GM12874 (cell line): Measurements from ENCODE around the gene STK32C.

Source experiments
- TF ChIP-seq, protein P1 (sequence below): IDR thresholded peaks from 2 replicates; pipeline ENCODE4 v1.5.1; 2011; ENCODE audit warnings: low read depth, mild to moderate bottlenecking, control low read depth, low read length, moderate library complexity; ENCODE audit not compliant: insufficient read depth

Gene STK32C

DNA sequence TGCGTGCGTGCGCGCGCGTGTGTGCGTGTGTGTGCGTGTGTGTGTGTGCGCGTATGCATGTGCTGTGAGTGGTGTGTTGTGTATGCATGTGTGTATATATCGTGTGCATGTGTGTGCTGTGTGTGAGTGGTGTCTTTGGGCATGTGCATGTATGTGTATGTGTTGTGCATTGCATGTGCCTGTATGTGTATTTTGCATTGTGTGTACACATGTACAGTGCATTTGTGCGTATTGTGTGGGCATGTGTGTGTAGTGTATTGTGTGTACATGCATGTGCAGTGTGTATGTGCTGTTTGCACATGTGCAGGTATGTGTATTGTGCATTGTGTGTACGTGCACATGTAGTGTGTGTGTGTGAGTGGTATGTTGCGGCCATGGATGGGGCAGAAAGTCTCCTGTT is 127.0 kb downstream of the STK32C start:
- TF ChIP-seq, protein P1, sequence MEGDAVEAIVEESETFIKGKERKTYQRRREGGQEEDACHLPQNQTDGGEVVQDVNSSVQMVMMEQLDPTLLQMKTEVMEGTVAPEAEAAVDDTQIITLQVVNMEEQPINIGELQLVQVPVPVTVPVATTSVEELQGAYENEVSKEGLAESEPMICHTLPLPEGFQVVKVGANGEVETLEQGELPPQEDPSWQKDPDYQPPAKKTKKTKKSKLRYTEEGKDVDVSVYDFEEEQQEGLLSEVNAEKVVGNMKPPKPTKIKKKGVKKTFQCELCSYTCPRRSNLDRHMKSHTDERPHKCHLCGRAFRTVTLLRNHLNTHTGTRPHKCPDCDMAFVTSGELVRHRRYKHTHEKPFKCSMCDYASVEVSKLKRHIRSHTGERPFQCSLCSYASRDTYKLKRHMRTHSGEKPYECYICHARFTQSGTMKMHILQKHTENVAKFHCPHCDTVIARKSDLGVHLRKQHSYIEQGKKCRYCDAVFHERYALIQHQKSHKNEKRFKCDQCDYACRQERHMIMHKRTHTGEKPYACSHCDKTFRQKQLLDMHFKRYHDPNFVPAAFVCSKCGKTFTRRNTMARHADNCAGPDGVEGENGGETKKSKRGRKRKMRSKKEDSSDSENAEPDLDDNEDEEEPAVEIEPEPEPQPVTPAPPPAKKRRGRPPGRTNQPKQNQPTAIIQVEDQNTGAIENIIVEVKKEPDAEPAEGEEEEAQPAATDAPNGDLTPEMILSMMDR, result no peak

DNA sequence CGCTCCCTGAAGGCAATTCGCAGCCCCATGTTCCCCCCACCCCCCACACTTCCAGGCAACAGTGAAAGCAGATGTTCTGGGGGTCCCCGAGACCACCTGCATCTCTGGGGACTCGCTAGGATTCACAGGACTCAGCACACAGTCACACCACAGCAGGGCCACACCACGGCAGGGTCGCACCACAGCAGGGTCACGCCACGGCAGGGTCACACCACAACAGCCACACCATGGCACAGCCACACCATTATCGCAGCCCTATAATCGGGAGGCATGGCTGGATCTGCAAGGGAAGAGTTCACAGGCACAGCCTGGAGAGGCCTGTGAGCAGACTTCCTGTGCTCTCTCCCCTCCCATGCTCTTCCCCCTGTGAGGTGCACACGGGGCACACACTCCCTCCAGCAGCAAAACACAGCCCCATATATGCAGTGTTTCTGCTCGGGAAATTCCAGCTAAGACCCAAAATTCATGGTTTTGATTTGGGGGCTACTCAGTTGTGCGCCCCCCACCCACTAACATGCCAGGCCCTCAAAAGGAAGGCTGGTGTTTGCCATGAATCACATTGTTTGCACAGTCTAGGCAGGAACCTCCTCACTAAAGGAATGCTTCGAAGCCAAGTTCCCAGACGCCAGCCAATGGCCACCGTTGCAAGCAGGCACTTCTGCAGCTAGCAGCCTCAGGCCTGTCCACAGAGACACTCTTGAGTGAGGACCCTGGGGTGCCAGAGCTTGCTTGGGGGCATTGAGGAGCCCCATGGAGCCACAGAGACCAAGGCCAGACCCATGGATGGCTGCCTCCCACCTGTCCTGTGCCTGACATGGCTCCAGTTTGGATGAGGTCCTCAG is 128.0 kb downstream of the STK32C start:
- TF ChIP-seq, protein P1, result no peak

DNA sequence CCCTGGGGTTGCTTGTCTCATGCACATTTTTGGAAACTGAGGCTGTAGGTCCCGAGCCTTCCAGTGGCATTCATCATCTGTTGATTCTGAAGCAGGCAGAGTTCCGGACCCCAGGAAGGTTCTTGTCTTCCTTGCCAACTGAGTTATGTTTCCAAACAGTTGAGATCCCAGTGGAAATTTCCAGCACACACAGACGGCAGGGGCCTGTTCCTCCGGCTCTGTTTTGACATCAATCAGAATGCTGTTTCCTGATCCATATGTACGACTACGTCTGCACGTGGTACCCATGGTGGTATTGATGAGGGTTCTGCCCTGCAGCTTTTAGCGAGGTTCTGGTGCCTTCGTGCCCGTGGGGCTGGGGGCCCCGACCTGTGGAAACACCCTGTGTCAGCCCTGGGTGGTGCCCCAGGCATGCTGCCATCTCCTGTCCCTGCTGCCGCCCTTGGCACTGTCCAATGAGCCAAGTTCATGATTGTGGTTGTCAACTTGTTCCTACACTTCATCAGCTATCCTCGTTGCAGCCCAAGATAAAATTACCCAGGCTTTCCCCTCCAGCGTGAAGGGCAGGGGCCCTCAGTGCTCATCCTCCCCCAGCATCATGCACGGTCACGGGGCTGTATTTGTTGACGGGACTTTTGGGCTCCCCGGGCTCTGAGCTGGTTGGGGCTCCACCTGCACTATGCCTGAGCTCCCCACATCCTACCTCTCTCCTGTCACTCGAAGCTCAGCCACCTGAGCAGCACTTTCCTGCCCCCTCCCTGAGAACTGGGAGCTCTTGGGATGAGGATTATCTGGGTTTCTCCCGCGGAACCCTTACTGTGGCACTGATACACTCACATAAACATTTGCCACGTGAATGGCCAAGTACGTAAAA is 128.8 kb downstream of the STK32C start:
- TF ChIP-seq, protein P1, result no peak

DNA sequence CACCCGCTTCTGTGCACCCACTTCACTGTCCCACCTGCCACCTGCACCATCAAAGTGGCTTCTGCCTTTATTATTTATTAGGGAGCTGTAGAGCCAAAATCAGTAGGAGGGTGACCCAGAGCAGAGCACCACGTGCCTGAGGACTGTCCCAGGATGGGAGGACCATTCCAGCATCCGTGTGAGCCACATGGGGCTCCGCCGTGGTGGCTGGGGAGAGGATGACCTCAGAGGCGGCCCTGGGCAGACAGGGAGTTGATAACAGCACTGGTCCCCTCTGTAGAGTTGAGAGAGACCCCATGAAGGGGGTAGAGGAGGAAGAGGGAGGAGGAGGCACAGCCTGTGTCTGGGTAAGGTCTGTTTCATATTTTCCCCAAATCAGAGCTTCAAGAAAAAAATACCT is 129.7 kb downstream of the STK32C start:
- TF ChIP-seq, protein P1, result no peak

DNA sequence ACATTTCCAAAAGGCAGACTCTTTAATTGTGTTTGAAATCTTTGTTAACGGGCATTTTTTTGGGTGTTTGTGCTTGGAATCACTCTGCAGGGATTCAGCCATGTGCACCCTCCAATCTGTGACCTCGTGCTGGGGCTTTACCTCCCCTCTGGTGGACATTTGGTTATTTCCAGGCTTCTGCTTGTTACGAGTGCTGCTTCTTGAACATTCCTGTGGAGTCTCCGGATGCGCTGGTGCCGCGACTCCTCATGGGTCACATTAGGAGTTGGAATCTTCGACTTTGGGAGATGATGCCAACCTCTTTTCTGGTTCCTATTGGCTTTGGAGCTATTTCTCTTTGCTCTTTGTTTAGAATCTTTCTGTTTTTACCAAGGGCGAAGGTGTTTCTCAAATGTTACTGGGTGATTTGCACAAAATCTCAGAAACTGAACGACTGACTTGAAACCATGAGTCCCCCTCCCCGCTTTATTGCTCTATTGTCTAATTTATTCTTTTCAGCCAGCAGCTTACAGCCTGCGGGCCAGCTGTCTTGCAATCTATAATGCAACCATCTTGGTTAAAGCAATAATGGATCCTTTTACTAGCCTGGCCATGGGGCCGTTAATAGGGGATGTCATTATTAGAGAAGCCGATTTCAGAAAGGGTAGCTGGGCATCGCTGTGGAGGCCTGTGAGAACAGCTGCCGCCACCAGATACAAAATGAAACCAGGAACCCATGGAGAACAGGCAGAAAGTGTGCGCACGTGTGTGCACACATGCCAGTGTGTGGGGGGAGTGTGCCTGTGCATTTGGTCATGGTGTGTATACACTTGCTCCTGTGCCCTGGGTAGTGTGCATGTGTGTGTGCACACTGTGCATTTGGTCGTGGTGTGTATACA is 130.9 kb downstream of the STK32C start:
- TF ChIP-seq, protein P1, result no peak

DNA sequence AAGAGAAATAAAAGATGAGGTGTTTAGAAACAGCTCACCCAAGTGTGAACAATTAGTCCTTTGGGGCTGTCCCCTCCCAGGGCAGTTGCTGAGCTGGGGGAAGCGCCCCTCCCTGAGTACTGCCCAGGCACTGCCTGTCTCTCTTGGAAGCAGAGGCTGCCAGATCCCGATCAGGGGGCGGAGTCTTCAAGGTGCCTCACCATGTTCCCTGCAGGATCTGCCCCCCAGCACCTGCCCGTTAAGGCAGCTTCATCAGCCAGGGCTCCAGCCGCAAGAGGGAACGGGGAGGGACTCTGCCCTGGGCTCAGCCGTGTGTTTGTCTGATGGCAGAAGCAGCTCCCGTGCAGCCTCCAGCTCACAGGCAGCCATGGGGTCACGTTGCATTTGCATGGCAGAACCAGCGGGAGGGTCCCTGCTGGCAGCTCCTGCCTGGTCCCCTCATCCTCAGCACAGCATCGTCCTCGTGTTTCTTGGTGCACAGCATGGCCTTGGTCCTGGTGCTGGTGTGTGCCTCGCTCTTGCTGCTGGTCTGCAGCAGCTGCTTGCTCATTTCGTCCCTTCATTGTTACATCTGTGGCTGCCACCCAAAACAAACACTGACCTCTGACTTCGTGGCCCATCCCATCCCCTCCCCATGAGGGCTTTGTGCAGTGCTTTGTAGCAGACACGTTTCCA is 131.7 kb downstream of the STK32C start:
- TF ChIP-seq, protein P1, result no peak
